DMS114 treated with DMSO at 0.1 percent for 48 hours (cell line): ENCODE measurements around the gene SMG1.
A peak's percentile ranks its signal among the peaks of the same experiment; 100 is the strongest.
"Not testable (repeated sequence)": the region's sequence is repeated elsewhere in the genome, so short reads cannot be mapped to it uniquely, and the experiment has no call there.

Experiments used
- DNase-seq: peaks from one replicate; lab custom pipeline; 2025; ENCODE audit not compliant: unreplicated experiment; lab: John Stamatoyannopoulos, UW

Gene SMG1

GRCh38 chr16:18772171-18772570, 154.0 kb downstream of the SMG1 start:
- DNase-seq, result not testable (repeated sequence)

DNA sequence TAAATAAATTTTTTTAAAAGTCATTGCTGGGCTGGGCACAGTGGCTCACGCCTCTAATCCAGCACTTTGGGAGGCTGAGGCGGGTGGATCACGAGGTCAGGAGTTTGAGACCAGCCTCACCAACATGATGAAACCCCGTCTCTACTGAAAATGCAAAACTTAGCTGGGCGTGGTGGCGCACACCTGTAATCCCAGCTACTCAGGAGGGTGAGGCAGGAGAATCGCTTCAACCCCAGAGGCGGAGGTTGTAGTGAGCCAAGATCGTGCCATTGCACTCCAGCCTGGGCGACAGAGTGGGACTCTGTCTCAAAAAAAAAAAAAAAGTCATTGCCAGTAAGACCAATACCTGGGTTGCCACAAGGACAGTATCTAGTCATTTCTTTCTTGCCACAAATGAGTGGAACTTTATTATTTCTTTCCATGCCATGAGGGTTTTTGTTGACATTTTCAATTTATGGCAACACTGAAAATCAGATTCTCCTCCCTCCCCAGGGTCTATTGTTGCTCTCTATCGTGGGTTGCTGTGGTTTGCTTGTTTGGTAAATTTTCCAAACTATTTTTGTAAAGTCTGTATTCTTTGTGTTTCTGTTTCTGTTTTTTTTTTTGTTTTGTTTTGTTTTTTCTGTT, 155.8 kb downstream of the SMG1 start:
- not testable (repeated sequence) for DNase-seq

- not testable (repeated sequence) for DNase-seq
These were observed 159.0 kb downstream of the SMG1 start for GRCh38 chr16:18767217-18767616.

GRCh38 chr16:18762713-18763112, 163.5 kb downstream of the SMG1 start:
- not testable (repeated sequence) for DNase-seq

DNA sequence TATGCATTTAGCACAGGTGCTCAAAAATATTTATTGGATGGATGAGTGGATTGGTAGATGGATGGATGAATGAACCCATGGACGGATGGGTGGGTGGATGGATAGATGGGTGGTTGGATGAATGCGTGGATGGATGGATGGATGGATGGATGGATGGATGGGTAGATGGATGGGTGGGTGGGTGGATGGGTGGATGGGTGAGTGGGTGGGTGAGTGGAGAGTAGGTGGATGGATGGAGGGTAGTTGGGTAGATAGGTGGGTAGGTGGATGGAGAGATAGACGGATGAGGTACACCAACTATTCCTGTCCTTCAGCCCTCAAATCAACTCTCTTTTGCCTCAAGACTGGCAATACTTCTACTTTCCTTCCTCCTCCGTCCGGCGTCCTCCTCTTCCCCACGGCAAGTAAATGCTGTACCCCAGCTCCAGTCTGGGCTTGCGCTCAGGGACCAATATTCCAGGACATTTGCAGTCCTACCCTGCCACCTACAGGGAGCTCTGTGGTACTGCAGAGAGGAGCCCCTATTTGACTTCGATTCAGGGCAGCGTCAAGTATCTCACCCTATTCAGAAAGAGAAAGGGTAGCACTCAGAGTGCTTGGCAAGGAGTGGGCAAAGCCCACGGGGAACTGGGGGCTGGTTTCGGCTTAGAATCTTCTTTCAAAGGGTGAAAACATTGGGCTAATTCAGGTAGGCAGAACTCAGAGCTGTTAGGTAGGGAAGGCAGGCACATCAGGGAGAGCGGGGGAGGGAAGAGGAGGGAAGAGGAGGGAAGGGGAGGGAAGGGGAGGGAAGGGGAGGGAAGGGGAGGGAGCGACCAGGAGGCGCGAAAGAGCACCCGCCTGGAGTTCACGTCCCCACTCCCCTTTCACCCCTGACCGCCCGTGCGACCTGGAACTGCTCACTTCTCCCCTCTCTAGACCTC, 166.3 kb downstream of the SMG1 start:
- DNase-seq, result peak; percentile 48

DNA sequence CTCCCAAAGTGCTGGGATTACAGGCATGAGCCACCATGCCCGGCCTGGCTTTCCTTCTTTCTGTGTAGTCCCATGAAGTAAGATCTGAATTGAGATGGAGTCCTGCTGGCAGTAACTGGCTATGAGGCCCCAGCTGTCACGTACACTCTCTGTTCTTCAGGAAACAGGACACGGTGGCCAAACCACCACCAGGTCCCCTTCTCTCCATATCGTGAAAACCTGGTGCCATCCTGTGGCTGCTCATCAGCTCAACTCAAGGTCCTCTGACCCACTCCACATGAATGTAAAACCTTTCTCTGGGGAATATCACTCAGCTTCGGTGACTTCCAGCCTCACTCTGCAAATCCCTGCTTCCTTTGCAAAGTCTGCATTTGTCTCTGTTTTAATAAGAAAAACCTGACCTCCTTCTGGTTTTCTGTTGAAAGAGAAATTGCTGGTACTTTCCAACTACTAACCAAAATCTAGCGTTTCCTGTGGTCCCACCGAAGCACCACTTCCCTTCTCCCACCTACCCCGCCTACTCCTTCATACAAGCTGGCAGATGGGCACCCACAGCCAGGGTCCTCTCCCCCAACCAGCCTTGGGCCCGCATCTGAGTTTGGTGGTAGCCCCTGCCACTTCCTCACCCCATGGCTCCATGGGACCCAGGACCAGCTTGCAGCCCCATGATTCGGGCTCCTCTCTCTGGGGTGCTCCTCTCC, 168.1 kb downstream of the SMG1 start:
- DNase-seq, result not testable (repeated sequence)

DNA sequence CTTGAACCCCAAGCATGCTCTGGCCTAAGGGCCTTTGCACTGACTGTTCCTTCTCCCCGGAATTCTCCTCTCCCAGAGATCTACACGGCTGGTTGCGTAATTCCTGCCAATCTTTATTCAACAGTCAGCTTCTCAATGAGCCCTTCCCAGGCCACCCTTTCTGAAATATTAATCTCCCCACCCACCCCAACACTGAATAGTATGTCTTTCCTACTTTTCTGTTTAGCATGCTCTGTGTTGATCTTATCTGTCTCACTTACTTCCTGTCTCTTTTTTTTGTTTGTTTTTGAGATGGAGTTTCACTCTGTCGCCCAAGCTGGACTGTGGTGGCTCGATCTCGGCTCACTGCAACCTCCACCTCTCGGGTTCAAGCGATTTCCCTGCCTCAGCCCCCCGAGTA, 169.6 kb downstream of the SMG1 start:
- not testable (repeated sequence) for DNase-seq
